ENCODE results near the gene MYL6.
"Not testable (repeated sequence)": the region's sequence is repeated elsewhere in the genome, so short reads cannot be mapped to it uniquely, and the experiment has no call there.

MYL6 gene

DNA sequence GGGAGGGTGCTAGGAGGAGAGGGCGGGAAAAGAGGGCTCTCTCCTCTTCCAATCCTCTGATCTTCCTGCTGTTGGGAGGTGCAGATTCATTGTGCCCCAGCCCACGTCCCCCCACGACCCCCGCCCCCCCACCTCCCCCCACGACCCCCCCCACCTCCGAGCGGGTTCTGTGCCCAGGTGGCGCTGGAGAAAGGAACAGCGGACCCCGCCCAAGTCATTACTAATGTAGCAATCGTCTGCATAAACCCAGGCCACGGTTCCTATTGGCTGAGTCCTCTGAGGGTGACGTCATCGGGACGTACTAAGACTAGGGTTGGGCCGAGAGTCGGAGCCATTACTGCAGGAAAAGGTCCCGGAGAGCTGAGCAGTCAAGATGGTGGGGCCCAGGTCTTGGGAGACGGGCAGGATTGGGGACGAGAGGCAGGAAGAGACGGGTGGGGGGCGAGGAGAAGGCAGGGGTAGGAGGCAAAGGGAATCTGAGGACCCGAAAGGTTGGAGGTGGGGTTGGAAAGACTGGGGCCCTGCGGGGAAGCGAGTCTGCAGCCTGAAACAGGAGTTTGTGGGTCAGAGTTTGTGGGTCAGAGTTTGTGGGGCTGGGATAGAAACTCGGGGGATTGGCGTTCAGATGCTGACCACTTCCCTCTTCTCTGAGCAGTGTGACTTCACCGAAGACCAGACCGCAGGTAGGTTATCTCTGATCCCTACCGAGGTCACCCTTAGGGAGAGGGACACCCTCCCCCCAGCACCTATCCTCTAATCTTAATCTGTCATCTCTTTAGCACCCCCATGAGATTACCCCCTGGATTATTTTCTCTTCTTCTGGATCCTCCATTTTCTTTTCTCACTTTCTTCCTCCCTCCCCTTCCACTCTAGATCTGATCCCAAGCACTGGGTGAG is at the start of gene MYL6:
Gene MYL6, plus strand, starts transcription at position 331 of the 897 bp plus-strand sequence. Its CDS starts 43 bp downstream, at position 374.
- H3K9me3 ChIP-seq = no peaks in the 10 kb centered on the region
- peak; percentile 97 to 98 for DNase-seq (ENCODE audit: low spot score in 2 of 2)
- peaks cover 24% of the 10 kb centered on the region for H3K4me1 ChIP-seq
- no peaks in the 10 kb centered on the region for H3K27me3 ChIP-seq (ENCODE audit: low read depth)
- H3K4me3 ChIP-seq = peak within 1 kb of the TSS; percentile 87
- in situ Hi-C loops (cut with MboI; ENCODE audit: low sequenced_read_pairs) = no loop called here
- H3K36me3 ChIP-seq (replicated peaks) = peaks cover 40% of the 10 kb centered on the region

GRCh38 chr12:56110571-56110970 is 47.6 kb upstream of the MYL6 start:
- Histone ChIP-seq H3K4me1 (peaks cover 13% of the 10 kb centered on the region), H3K27me3 (ENCODE audit: low read depth) (no peaks in the 10 kb centered on the region), H3K4me3 (no peak overlapping the region), H3K36me3 (replicated peaks) (peaks cover 81% of the 10 kb centered on the region), H3K9me3 (no peaks in the 10 kb centered on the region)
- in situ Hi-C loops (cut with MboI; ENCODE audit: low sequenced_read_pairs) = loop anchor here (10.0 to 25.0 kb wide), 2 partner anchors 376 to 1823 kb away; partner anchors contain the start of genes CBX5 and HNRNPA1
- no peak for DNase-seq (ENCODE audit: low spot score in 2 of 2)

- H3K4me3 ChIP-seq = no peak overlapping the region
- H3K9me3 ChIP-seq = no peaks in the 10 kb centered on the region
- no peak for DNase-seq (ENCODE audit: low spot score in 2 of 2)
- peaks cover 60% of the 10 kb centered on the region for H3K36me3 ChIP-seq (replicated peaks)
- H3K27me3 ChIP-seq (ENCODE audit: low read depth) = no peaks in the 10 kb centered on the region
- peaks cover 5% of the 10 kb centered on the region; the same call in 1 of the 2 replicates for H3K4me1 ChIP-seq
- in situ Hi-C loops (cut with MboI; ENCODE audit: low sequenced_read_pairs) = loop anchor here (10.0 to 25.0 kb wide), 2 partner anchors 379 to 1827 kb away; partner anchors contain the start of genes CBX5 and HNRNPA1
Observed at GRCh38 chr12:56114084-56114483, 44.1 kb upstream of the MYL6 start.

- Histone ChIP-seq H3K4me3 (peak overlapping the region; percentile 83), H3K9me3 (no peaks in the 10 kb centered on the region), H3K27me3 (ENCODE audit: low read depth) (no peaks in the 10 kb centered on the region), H3K36me3 (replicated peaks) (peaks cover 52% of the 10 kb centered on the region), H3K4me1 (peaks cover 12% of the 10 kb centered on the region)
- DNase-seq (ENCODE audit: low spot score in 2 of 2) = no peak
- in situ Hi-C loops (cut with MboI; ENCODE audit: low sequenced_read_pairs) = loop anchor here (5.0 to 25.0 kb wide), 3 partner anchors 72 to 1828 kb away; partner anchors contain the start of genes CBX5, HNRNPA1 and SMARCC2
Observed at GRCh38 chr12:56115329-56115728, 42.8 kb upstream of the MYL6 start.

- H3K27me3 ChIP-seq (ENCODE audit: low read depth) = no peaks in the 10 kb centered on the region
- H3K4me3 ChIP-seq = peak within 1 kb of the TSS; percentile 83
- H3K36me3 ChIP-seq (replicated peaks) = peaks cover 48% of the 10 kb centered on the region
- peak; percentile 83 to 93 for DNase-seq (ENCODE audit: low spot score in 2 of 2)
- peaks cover 12% of the 10 kb centered on the region for H3K4me1 ChIP-seq
- H3K9me3 ChIP-seq = no peaks in the 10 kb centered on the region
- in situ Hi-C loops (cut with MboI; ENCODE audit: low sequenced_read_pairs) = loop anchor here (5.0 to 25.0 kb wide), 3 partner anchors 71 to 1829 kb away; partner anchors contain the start of genes CBX5, HNRNPA1 and SMARCC2
Observed at GRCh38 chr12:56116267-56117081, 41.7 kb upstream of the MYL6 start, which contains the start of gene RPL41. RPL41 (plus strand) TSS chr12:56116633.

- not testable (repeated sequence) for H3K9me3 ChIP-seq; H3K27me3 ChIP-seq (ENCODE audit: low read depth); DNase-seq (ENCODE audit: low spot score in 2 of 2)
- Histone ChIP-seq H3K4me3 (peak overlapping the region; percentile 83), H3K4me1 (peaks cover 12% of the 10 kb centered on the region), H3K36me3 (replicated peaks) (peaks cover 41% of the 10 kb centered on the region)
- in situ Hi-C loops (cut with MboI; ENCODE audit: low sequenced_read_pairs) = loop anchor here (5.0 to 25.0 kb wide), 3 partner anchors 70 to 1830 kb away; partner anchors contain the start of genes CBX5, HNRNPA1 and SMARCC2
Observed at GRCh38 chr12:56117082-56117706, 41.0 kb upstream of the MYL6 start.

- Histone ChIP-seq H3K4me3 (peak within 1 kb of the TSS; percentile 83), H3K36me3 (replicated peaks) (peaks cover 33% of the 10 kb centered on the region), H3K27me3 (ENCODE audit: low read depth) (no peaks in the 10 kb centered on the region), H3K4me1 (peaks cover 12% of the 10 kb centered on the region), H3K9me3 (no peaks in the 10 kb centered on the region)
- DNase-seq (ENCODE audit: low spot score in 2 of 2) = peak; percentile 97 to 99
- in situ Hi-C loops (cut with MboI; ENCODE audit: low sequenced_read_pairs) = loop anchor here (5.0 to 25.0 kb wide), 3 partner anchors 69 to 1831 kb away; partner anchors contain the start of genes CBX5, HNRNPA1 and SMARCC2
Observed at GRCh38 chr12:56117778-56118687, 40.1 kb upstream of the MYL6 start, which contains the start of gene ZC3H10. ZC3H10 (plus strand) TSS chr12:56118266; CDS start chr12:56120563, 2,297 bp downstream.

GRCh38 chr12:56118688-56119357 is 39.3 kb upstream of the MYL6 start:
- DNase-seq (ENCODE audit: low spot score in 2 of 2) = no peak
- in situ Hi-C loops (cut with MboI; ENCODE audit: low sequenced_read_pairs) = loop anchor here (5.0 to 25.0 kb wide), 3 partner anchors 68 to 1832 kb away; partner anchors contain the start of genes CBX5, HNRNPA1 and SMARCC2
- H3K4me1 ChIP-seq = peaks cover 12% of the 10 kb centered on the region

GRCh38 chr12:56119361-56119796 is 38.8 kb upstream of the MYL6 start:
- in situ Hi-C loops (cut with MboI; ENCODE audit: low sequenced_read_pairs) = loop anchor here (5.0 to 25.0 kb wide), 3 partner anchors 68 to 1832 kb away; partner anchors contain the start of genes CBX5, HNRNPA1 and SMARCC2
- Histone ChIP-seq H3K27me3 (ENCODE audit: low read depth) (no peaks in the 10 kb centered on the region), H3K4me3 (peak overlapping the region; percentile 83), H3K36me3 (replicated peaks) (peaks cover 25% of the 10 kb centered on the region), H3K4me1 (peaks cover 12% of the 10 kb centered on the region), H3K9me3 (no peaks in the 10 kb centered on the region)
- peak; percentile 93 to 97 for DNase-seq (ENCODE audit: low spot score in 2 of 2)

More at GRCh38 chr12:56118688-56119357, 39.3 kb upstream of the MYL6 start:
- Histone ChIP-seq H3K27me3 (ENCODE audit: low read depth) (no peaks in the 10 kb centered on the region), H3K9me3 (no peaks in the 10 kb centered on the region), H3K4me3 (peak overlapping the region; percentile 83), H3K36me3 (replicated peaks) (peaks cover 30% of the 10 kb centered on the region)

DNA sequence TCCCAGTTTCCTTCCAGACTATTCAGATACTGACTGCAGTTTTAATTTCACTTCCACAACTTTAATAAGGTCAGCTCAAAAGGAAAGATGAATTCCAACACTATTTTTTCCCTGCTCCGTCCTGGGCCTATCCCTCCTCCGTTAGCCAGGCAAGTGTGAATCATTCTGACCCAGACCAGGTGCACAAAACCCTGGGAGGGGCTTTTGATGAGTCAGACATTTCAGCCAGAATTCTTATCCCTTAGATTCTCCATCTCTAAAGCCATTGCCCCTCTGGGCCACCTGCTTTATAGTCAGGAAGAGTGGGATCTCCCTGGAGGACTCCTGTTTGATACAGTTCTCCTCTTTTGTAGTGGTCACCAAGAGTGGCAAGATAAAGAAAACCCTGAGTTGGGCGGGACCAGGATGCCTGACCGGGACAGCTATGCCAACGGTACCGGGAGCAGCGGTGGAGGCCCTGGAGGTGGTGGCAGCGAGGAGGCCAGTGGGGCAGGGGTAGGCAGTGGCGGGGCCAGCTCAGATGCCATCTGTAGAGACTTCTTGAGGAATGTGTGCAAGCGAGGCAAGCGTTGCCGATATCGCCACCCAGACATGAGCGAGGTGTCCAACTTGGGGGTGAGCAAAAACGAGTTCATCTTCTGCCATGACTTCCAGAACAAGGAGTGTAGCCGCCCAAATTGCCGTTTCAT is 37.9 kb upstream of the MYL6 start:
- Histone ChIP-seq H3K4me3 (no peak overlapping the region), H3K9me3 (no peaks in the 10 kb centered on the region), H3K27me3 (ENCODE audit: low read depth) (no peaks in the 10 kb centered on the region), H3K36me3 (replicated peaks) (peaks cover 25% of the 10 kb centered on the region), H3K4me1 (peaks cover 12% of the 10 kb centered on the region)
- in situ Hi-C loops (cut with MboI; ENCODE audit: low sequenced_read_pairs) = loop anchor here (25.0 kb wide), 1 partner anchor 1833 kb away; the partner anchor contains the start of genes CBX5 and HNRNPA1
- no peak for DNase-seq (ENCODE audit: low spot score in 2 of 2)

Data from HAP-1 (cell line).